CD14-positive monocyte (primary cell): ENCODE results near the gene SASH1. TPM values are rescaled to one million over a fixed set of nuclear protein-coding genes. Genes with fewer than 3 reads are reported as not detected.
A peak's percentile ranks its signal among the peaks of the same experiment; 100 is the strongest.

Experiments
- DNase-seq, 3 donors: peaks; one replicate each; pipeline ENCODE4 v3.0.0-alpha.2; 2011 to 2022
- H2AFZ ChIP-seq: 2 replicates; pipeline ENCODE4 v1.6.0; 2012; ENCODE audit warnings: mild to moderate bottlenecking, low read depth, low read length, inconsistent platforms; ENCODE audit not compliant: insufficient read depth, poor library complexity, severe bottlenecking
- H3K27ac ChIP-seq, 2 donors: 1 replicate in 1 of 2; 2 replicates in 1 of 2; pipeline ENCODE4 v1.5.1; 2012 to 2013; ENCODE audit warnings: low read length in 2 of 2, control low read depth in 1 of 2, inconsistent platforms in 1 of 2, low read depth in 1 of 2, mild to moderate bottlenecking in 1 of 2
- H3K27me3 ChIP-seq, 2 donors: one replicate each; pipeline versions ENCODE4 v1.6.0 to v1.6.1; 2011 to 2013; ENCODE audit warnings: low read length in 2 of 2; ENCODE audit not compliant: control insufficient read depth in 2 of 2, insufficient read depth in 2 of 2
- H3K36me3 ChIP-seq, 2 donors: replicated peaks in 1 of 2; 1 replicate in 1 of 2; 2 replicates in 1 of 2; pipeline versions ENCODE4 v1.5.1 to v1.6.1; 2012 to 2013; ENCODE audit warnings: low read length in 2 of 2, control low read depth in 1 of 2, inconsistent platforms in 1 of 2, mild to moderate bottlenecking in 1 of 2; ENCODE audit not compliant: insufficient read depth in 2 of 2, control insufficient read depth in 1 of 2
- H3K4me1 ChIP-seq, 2 donors: 1 replicate in 1 of 2; 2 replicates in 1 of 2; pipeline versions ENCODE4 v1.5.1 to v1.6.1; 2012 to 2013; ENCODE audit warnings: low read length in 2 of 2, control low read depth in 1 of 2, inconsistent platforms in 1 of 2, mild to moderate bottlenecking in 1 of 2, moderate library complexity in 1 of 2; ENCODE audit not compliant: insufficient read depth in 2 of 2, control insufficient read depth in 1 of 2
- H3K4me2 ChIP-seq: replicated peaks from 2 replicates; pipeline ENCODE3; 2012; ENCODE audit warnings: low read length, moderate library complexity, mild to moderate bottlenecking; ENCODE audit not compliant: poor library complexity, severe bottlenecking; ENCODE audit errors: extremely low read depth
- H3K4me3 ChIP-seq, 3 experiments: fragments of 200-600 bp in 1 of 3; sonication (generic) in 1 of 3; replicated peaks in 1 of 3; 1 replicate in 2 of 3; 2 replicates in 1 of 3; pipeline ENCODE4 v1.5.1; 2011 to 2013; ENCODE audit warnings: low read length in 3 of 3, mild to moderate bottlenecking in 3 of 3, control low read depth in 2 of 3, low read depth in 2 of 3, inconsistent platforms in 1 of 3, moderate library complexity in 1 of 3
- H3K79me2 ChIP-seq: 2 replicates; pipeline ENCODE4 v1.6.0; 2012; ENCODE audit warnings: mild to moderate bottlenecking, control low read depth, inconsistent platforms, low read length, moderate library complexity; ENCODE audit not compliant: insufficient read depth
- H3K9ac ChIP-seq: 2 replicates; pipeline ENCODE4 v1.6.0; 2017; ENCODE audit warnings: low read length, mild to moderate bottlenecking; ENCODE audit not compliant: insufficient read depth, poor library complexity, severe bottlenecking
- H3K9me3 ChIP-seq, 2 donors: replicated peaks in 1 of 2; 1 replicate in 1 of 2; 2 replicates in 1 of 2; pipeline versions ENCODE4 v1.5.1 to v1.6.1; 2012 to 2013; ENCODE audit warnings: low read length in 2 of 2, control low read depth in 1 of 2; ENCODE audit not compliant: control insufficient read depth in 1 of 2, insufficient read depth in 1 of 2
- H4K20me1 ChIP-seq: 2 replicates; pipeline ENCODE4 v1.6.0; 2012; ENCODE audit warnings: mild to moderate bottlenecking, low read length, control low read depth, moderate library complexity; ENCODE audit not compliant: insufficient read depth
- H3K27ac Mint-ChIP-seq, 7 donors: one replicate each; pipeline ENCODE4 v1.8.0; 2020; ENCODE audit warnings: mild to moderate bottlenecking in 7 of 7, mixed read lengths in 7 of 7, moderate library complexity in 6 of 7, inconsistent platforms in 2 of 7
- H3K27me3 Mint-ChIP-seq, 3 donors: one replicate each; pipeline ENCODE4 v1.8.0; 2021 to 2022; ENCODE audit warnings: low read depth in 3 of 3, mild to moderate bottlenecking in 3 of 3, mixed read lengths in 3 of 3, moderate library complexity in 3 of 3, inconsistent platforms in 1 of 3
- H3K36me3 Mint-ChIP-seq, 2 donors: one replicate each; pipeline ENCODE4 v1.8.0; 2020; ENCODE audit warnings: mixed read lengths in 2 of 2, inconsistent platforms in 1 of 2, mild to moderate bottlenecking in 1 of 2
- H3K4me1 Mint-ChIP-seq: one replicate; pipeline ENCODE4 v1.8.0; 2020; ENCODE audit warnings: mild to moderate bottlenecking, mixed read lengths
- H3K4me3 Mint-ChIP-seq, 2 donors: one replicate each; pipeline ENCODE4 v1.8.0; 2020; ENCODE audit warnings: mild to moderate bottlenecking in 2 of 2, mixed read lengths in 2 of 2, moderate library complexity in 1 of 2
- H3K9me3 Mint-ChIP-seq, 7 donors: one replicate each; pipeline ENCODE4 v1.8.0; 2020 to 2022; ENCODE audit warnings: mixed read lengths in 7 of 7, mild to moderate bottlenecking in 6 of 7, moderate library complexity in 6 of 7, inconsistent platforms in 2 of 7
- CTCF ChIP-seq: fragments of 200-600 bp; IDR thresholded peaks from one replicate; pipeline ENCODE4 v1.8.0; 2022; ENCODE audit warnings: antibody characterized with exemption, mild to moderate bottlenecking
- WGBS: methylation state at CpG from one replicate; pipeline ENCODE4 v1.1.5; 2013; ENCODE audit warnings: missing lambda C conversion rate; ENCODE audit not compliant: insufficient coverage; 5-methylcytosine and 5-hydroxymethylcytosine counted together
- intact Hi-C, 2 donors: fragments of 100-400 bp; cut with micrococcal nuclease; formaldehyde crosslinking; loops; one replicate each; pipeline versions ENCODE4 v1.15.0 to v1.15.1; 2023
- polyA plus RNA-seq, 3 donors: library from polyadenylated mRNA; depleted of rRNA in 1 of 3; unstranded in 2 of 3; stranded (reverse) in 1 of 3; fragments of 300-500 nt in 2 of 3; fragments of >200 nt in 1 of 3; fragmentation: Illumina TruSeq in 2 of 3; gene quantifications; 1 replicate in 2 of 3; 2 replicates in 1 of 3; pipeline ENCODE4 v1.2.3, GENCODE V29; 2012 to 2021

The SASH1 gene
- polyA plus RNA-seq, 3 donors, result 0.90 to 5.1 (median 4.7) TPM

- TF ChIP-seq CTCF, result no peak
- Histone ChIP-seq H3K9ac (no peak overlapping the region), H3K36me3 (no peaks in the 10 kb centered on the region), H3K79me2 (no peaks in the 10 kb centered on the region), H2AFZ (peak overlapping the region; percentile 73), H3K27ac (peak overlapping the region; percentile 47 to 72), H3K27me3 (peaks cover 0 to 3% of the 10 kb centered on the region in 2 donors), H3K9me3 (no peaks in the 10 kb centered on the region), H3K4me2 (peak overlapping the region; percentile 70), H3K4me1 (peaks cover 33 to 40% of the 10 kb centered on the region in 2 donors), H4K20me1 (no peaks in the 10 kb centered on the region), H3K4me3 (peak overlapping the region in 1 of 3 experiments; percentile 64)
- intact Hi-C loops, result no loop called here
- H3K4me3 Mint-ChIP-seq, result peak overlapping the region; percentile 44 to 81
- peak overlapping the region; percentile 25 to 93 (median 78) for H3K27ac Mint-ChIP-seq
- H3K27me3 Mint-ChIP-seq, result peaks cover 4 to 14% (median 7%) of the 10 kb centered on the region in 3 donors
- DNase-seq, result peak; percentile 24 to 49 (median 25)
- H3K9me3 Mint-ChIP-seq, result peaks cover 0 to 4% (median 2%) of the 10 kb centered on the region in 7 donors
- no peaks in the 10 kb centered on the region for H3K36me3 Mint-ChIP-seq
- H3K4me1 Mint-ChIP-seq, result peaks cover 37% of the 10 kb centered on the region
- 0% methylated on average over 1 of the region's 7 CpGs for WGBS
Observed at GRCh38 chr6:148557796-148558321, 215.2 kb downstream of the SASH1 start.

GRCh38 chr6:148559848-148560433 lies 217.3 kb downstream of the SASH1 start:
- H3K36me3 ChIP-seq, result no peaks in the 10 kb centered on the region
- H3K4me1 ChIP-seq, result peaks cover 33 to 40% of the 10 kb centered on the region in 2 donors
- Mint-ChIP-seq H3K4me1 (peaks cover 37% of the 10 kb centered on the region), H3K27ac (no peak overlapping the region), H3K4me3 (peak overlapping the region; percentile 37 to 72), H3K9me3 (peaks cover 0 to 5% (median 2%) of the 10 kb centered on the region in 7 donors), H3K36me3 (no peaks in the 10 kb centered on the region), H3K27me3 (peaks cover 5 to 15% (median 6%) of the 10 kb centered on the region in 3 donors)
- no peak overlapping the region for H3K27ac ChIP-seq
- no peaks in the 10 kb centered on the region for H3K9me3 ChIP-seq
- intact Hi-C loops, result loop anchor here in 1 of 2 donors (10.0 kb wide), 1 partner anchor 185 kb away; the partner anchor contains the start of gene UST
- H2AFZ ChIP-seq, result peak overlapping the region; percentile 83
- H3K4me2 ChIP-seq, result peak overlapping the region; percentile 81
- DNase-seq, result peak; percentile 44 to 62 (median 51)
- peak overlapping the region; percentile 57 for H3K9ac ChIP-seq
- TF ChIP-seq CTCF, result peak; percentile 92
- peak overlapping the region; percentile 15 to 73 (median 25) for H3K4me3 ChIP-seq
- no peaks in the 10 kb centered on the region for H4K20me1 ChIP-seq
- H3K79me2 ChIP-seq, result no peaks in the 10 kb centered on the region
- WGBS, result 5% methylated on average over 46 of the region's 46 CpGs
- H3K27me3 ChIP-seq, result no peaks in the 10 kb centered on the region
